D721Med (cell line): ENCODE results near the gene FASN.
"Not testable (repeated sequence)": the region's sequence is repeated elsewhere in the genome, so short reads cannot be mapped to it uniquely, and the experiment has no call there.

Experiments used
- DNase-seq: peaks from one replicate; pipeline ENCODE4 v3.0.0; 2011; ENCODE audit warnings: low spot score; ENCODE audit not compliant: insufficient read length
- FAIRE-seq: peaks from 2 replicates; lab custom pipeline; 2011; peaks lifted over from hg19 to GRCh38; lab: Jason Lieb, UNC
- TF ChIP-seq, protein P1 (sequence below): IDR thresholded peaks from 2 replicates; pipeline ENCODE4 v1.5.1; 2012; ENCODE audit warnings: mild to moderate bottlenecking, control low read depth; ENCODE audit not compliant: insufficient read depth; ENCODE audit errors: missing control alignments

The FASN gene

DNA sequence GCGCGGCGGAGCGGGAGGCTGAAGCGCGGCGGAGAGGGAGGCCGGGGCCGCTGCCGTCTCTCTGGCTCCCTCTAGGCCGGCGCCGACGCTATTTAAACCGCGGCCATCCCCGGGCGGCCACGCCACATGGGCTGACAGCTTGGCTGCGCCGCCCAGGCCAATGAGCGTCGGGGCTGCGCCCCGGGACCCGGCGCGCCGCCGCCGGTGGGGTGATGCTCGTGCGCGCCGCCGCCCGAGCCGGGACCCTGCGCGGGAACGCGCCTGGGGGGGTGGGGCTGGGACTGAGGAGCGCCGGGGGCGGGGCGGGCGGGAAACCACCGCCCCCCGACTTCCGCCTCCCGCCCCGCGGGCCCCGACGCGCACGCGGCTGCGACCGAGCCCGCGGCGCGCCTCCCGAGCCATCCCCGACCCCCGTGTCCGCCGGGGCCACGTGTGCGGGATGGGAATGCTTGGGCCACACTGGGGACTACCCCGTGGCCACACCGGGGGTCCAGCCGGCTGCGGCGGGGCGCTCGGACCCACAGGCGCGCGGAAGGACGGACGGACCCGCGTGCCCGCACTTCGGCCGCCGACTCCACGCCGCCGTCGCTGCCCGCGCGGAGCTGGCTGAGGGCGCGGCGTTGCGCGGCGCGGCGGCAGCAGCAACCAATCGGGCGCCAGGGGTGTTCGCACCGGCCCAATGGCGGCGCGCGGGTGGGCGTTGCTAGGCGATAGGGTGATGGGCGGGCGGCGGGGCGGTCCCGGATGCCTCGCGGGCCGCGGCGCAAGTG is at the start of gene FASN:
Gene FASN (minus strand): TSS at position 68 of the 770 bp plus-strand sequence. CDS start 1,791 bp downstream, outside the sequence.
- FAIRE-seq (no peak), DNase-seq (peak; percentile 100)
- TF ChIP-seq, protein P1, sequence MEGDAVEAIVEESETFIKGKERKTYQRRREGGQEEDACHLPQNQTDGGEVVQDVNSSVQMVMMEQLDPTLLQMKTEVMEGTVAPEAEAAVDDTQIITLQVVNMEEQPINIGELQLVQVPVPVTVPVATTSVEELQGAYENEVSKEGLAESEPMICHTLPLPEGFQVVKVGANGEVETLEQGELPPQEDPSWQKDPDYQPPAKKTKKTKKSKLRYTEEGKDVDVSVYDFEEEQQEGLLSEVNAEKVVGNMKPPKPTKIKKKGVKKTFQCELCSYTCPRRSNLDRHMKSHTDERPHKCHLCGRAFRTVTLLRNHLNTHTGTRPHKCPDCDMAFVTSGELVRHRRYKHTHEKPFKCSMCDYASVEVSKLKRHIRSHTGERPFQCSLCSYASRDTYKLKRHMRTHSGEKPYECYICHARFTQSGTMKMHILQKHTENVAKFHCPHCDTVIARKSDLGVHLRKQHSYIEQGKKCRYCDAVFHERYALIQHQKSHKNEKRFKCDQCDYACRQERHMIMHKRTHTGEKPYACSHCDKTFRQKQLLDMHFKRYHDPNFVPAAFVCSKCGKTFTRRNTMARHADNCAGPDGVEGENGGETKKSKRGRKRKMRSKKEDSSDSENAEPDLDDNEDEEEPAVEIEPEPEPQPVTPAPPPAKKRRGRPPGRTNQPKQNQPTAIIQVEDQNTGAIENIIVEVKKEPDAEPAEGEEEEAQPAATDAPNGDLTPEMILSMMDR: peak; percentile 56

- FAIRE-seq (no peak), DNase-seq (no peak)
- TF ChIP-seq, protein P1: no peak
Observed at GRCh38 chr17:82146663-82147654, 48.9 kb upstream of the FASN start.

DNA sequence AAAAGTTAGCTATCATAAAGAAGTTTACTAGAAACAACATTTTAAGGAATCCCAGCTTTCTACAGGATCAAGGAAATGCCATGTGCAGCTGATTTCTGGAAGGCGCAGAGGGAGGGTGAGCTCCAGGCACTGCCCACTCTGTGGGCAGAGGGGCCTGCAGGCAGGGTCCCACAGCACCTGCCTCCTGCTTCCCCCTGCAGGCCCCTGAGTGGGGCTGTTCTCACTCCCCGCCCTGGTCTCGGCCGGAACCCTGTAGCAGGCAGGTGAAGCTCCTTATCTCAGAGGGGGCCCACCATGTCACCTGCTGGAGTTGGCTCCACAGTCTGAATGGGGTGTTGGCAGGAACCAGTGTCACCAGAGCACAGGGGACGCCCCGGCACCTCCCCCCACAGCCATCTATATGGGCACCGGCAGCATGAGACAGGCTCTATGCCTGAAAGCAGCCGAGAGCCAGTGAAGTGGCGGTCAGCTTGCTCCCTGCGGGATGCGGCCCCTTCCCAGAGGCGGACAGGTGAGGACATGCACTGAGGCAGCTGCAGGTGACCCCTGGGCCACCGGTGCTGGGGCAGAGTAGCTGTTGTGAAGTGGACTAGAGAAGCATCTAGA is 47.6 kb upstream of the FASN start:
- FAIRE-seq (no peak), DNase-seq (no peak)
- TF ChIP-seq, protein P1: no peak

GRCh38 chr17:82143333-82143732 is 45.3 kb upstream of the FASN start:
- TF ChIP-seq, protein P1: no peak
- DNase-seq: no peak
- FAIRE-seq: no peak

DNA sequence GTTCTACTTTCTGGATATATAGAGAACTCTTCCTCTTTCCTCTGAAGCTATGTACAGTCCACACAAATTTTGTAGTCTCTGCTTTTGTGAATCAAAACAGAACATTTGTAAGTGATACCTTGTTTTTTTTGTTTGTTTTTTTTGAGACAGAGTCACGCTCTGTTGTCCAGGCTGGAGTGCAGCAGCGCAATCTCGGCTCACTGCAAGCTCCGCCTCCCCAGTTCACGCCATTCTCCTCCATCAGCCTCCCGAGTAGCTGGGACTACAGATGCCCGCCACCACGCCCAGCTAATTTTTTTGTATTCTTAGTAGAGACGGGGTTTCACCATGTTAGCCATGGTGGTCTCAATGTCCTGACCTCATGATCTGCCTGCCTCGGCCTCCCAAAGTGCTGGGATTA is 41.9 kb upstream of the FASN start:
- not testable (repeated sequence) for FAIRE-seq, DNase-seq

- no peak for FAIRE-seq
- TF ChIP-seq, protein P1: no peak
- no peak for DNase-seq
Observed at GRCh38 chr17:82138511-82138992, 40.5 kb upstream of the FASN start.

DNA sequence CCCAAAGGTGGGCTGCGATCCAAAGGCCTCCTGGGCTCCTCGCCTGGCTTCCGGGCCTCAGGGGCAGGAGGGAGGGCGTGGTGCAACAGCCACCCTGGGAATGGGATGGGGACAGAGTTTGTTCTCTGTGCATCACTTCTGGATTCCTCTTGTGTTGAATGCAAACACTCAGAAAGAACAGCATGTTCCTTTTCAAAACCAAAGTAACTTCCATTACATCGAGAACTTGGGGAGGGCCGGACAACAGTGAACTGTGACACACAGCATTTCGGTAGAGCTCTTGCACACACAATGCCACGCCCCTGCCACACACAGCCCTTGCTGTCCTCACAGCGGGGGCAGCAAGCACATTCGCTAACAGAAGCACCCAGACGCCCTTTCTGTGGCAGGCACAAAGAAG is 36.1 kb upstream of the FASN start:
- DNase-seq (no peak), FAIRE-seq (no peak)
- TF ChIP-seq, protein P1: no peak

- FAIRE-seq, DNase-seq: not testable (repeated sequence)
Observed at GRCh38 chr17:82133166-82133953, 35.3 kb upstream of the FASN start.
